ENCODE results near the gene QRICH2.

The QRICH2 gene

GRCh38 chr17:76292567-76292966 is 15.5 kb downstream of the QRICH2 start:
- no peaks in the 10 kb centered on the region for H3K27me3 ChIP-seq (ENCODE audit: insufficient read depth, poor library complexity, severe bottlenecking)
- no peak for ATAC-seq (ENCODE audit: low read depth)
- H3K27ac ChIP-seq (ENCODE audit: poor library complexity, severe bottlenecking) = no peak overlapping the region
- no peak for DNase-seq (ENCODE audit: low spot score)
- no peak for TF ChIP-seq CTCF (IDR thresholded peaks at IDR 0.05; ENCODE audit: poor library complexity, severe bottlenecking)
- H3K9me3 ChIP-seq (ENCODE audit: severe bottlenecking) = no peaks in the 10 kb centered on the region
- H3K4me1 ChIP-seq (ENCODE audit: insufficient read depth, poor library complexity, severe bottlenecking) = no peaks in the 10 kb centered on the region
- H3K4me3 ChIP-seq (ENCODE audit: severe bottlenecking) = no peak overlapping the region
- H3K36me3 ChIP-seq (ENCODE audit: low read depth) = no peaks in the 10 kb centered on the region; the same call in 1 of the 2 replicates

- Histone ChIP-seq H3K4me1 (ENCODE audit: insufficient read depth, poor library complexity, severe bottlenecking) (no peaks in the 10 kb centered on the region), H3K9me3 (ENCODE audit: severe bottlenecking) (no peaks in the 10 kb centered on the region), H3K27ac (ENCODE audit: poor library complexity, severe bottlenecking) (no peak overlapping the region), H3K4me3 (ENCODE audit: severe bottlenecking) (no peak overlapping the region), H3K36me3 (ENCODE audit: low read depth) (no peaks in the 10 kb centered on the region), H3K27me3 (ENCODE audit: insufficient read depth, poor library complexity, severe bottlenecking) (no peaks in the 10 kb centered on the region)
- DNase-seq (ENCODE audit: low spot score) (no peak), ATAC-seq (ENCODE audit: low read depth) (no peak)
- TF ChIP-seq CTCF (IDR thresholded peaks at IDR 0.05; ENCODE audit: poor library complexity, severe bottlenecking) = no peak
Measured at GRCh38 chr17:76281573-76282371, 26.3 kb downstream of the QRICH2 start.

GRCh38 chr17:76280650-76281049 is 27.4 kb downstream of the QRICH2 start:
- Histone ChIP-seq H3K4me1 (ENCODE audit: insufficient read depth, poor library complexity, severe bottlenecking) (no peaks in the 10 kb centered on the region), H3K36me3 (ENCODE audit: low read depth) (no peaks in the 10 kb centered on the region), H3K9me3 (ENCODE audit: severe bottlenecking) (no peaks in the 10 kb centered on the region), H3K27me3 (ENCODE audit: insufficient read depth, poor library complexity, severe bottlenecking) (no peaks in the 10 kb centered on the region), H3K27ac (ENCODE audit: poor library complexity, severe bottlenecking) (no peak overlapping the region), H3K4me3 (ENCODE audit: severe bottlenecking) (no peak overlapping the region)
- ATAC-seq (ENCODE audit: low read depth) (no peak), DNase-seq (ENCODE audit: low spot score) (no peak)
- TF ChIP-seq CTCF (IDR thresholded peaks at IDR 0.05; ENCODE audit: poor library complexity, severe bottlenecking) = no peak

GRCh38 chr17:76279742-76280287 is 28.3 kb downstream of the QRICH2 start:
- peak; percentile 74 for TF ChIP-seq CTCF (IDR thresholded peaks at IDR 0.05; ENCODE audit: poor library complexity, severe bottlenecking)
- Histone ChIP-seq H3K4me3 (ENCODE audit: severe bottlenecking) (no peak overlapping the region), H3K36me3 (ENCODE audit: low read depth) (no peaks in the 10 kb centered on the region), H3K27ac (ENCODE audit: poor library complexity, severe bottlenecking) (no peak overlapping the region), H3K9me3 (ENCODE audit: severe bottlenecking) (no peaks in the 10 kb centered on the region), H3K4me1 (ENCODE audit: insufficient read depth, poor library complexity, severe bottlenecking) (no peaks in the 10 kb centered on the region), H3K27me3 (ENCODE audit: insufficient read depth, poor library complexity, severe bottlenecking) (no peaks in the 10 kb centered on the region)
- ATAC-seq (ENCODE audit: low read depth) = no peak
- no peak for DNase-seq (ENCODE audit: low spot score)
